ENCODE data around the gene IRF5. TPM values are rescaled to one million over a fixed set of nuclear protein-coding genes. Genes with fewer than 3 reads are reported as not detected.
"Not testable (repeated sequence)": the region's sequence is repeated elsewhere in the genome, so short reads cannot be mapped to it uniquely, and the experiment has no call there.

IRF5 gene
- total RNA-seq, 1 experiment from 2014 or later: 2.4 TPM

- DNase-seq: no peak
- H3K9me3 ChIP-seq: no peaks in the 10 kb centered on the region
- H3K27me3 ChIP-seq: no peaks in the 10 kb centered on the region
- H3K4me3 ChIP-seq: no peak overlapping the region
- H3K36me3 ChIP-seq: no peaks in the 10 kb centered on the region
Measured at GRCh38 chr7:128941946-128942526, 4.3 kb downstream of the IRF5 start.

GRCh38 chr7:128943251-128943650 is 5.5 kb downstream of the IRF5 start:
- H3K36me3 ChIP-seq, H3K4me3 ChIP-seq, H3K27me3 ChIP-seq, H3K9me3 ChIP-seq, DNase-seq: not testable (repeated sequence)

- Histone ChIP-seq H3K27me3 (no peaks in the 10 kb centered on the region), H3K4me3 (no peak overlapping the region)
Measured at GRCh38 chr7:128944487-128945236, 6.9 kb downstream of the IRF5 start.

GRCh38 chr7:128945668-128946366 is 8.1 kb downstream of the IRF5 start:
- Histone ChIP-seq H3K27me3 (no peaks in the 10 kb centered on the region), H3K36me3 (no peaks in the 10 kb centered on the region), H3K9me3 (no peaks in the 10 kb centered on the region), H3K4me3 (no peak overlapping the region)
- DNase-seq: no peak

More at GRCh38 chr7:128944487-128945236, 6.9 kb downstream of the IRF5 start:
- Histone ChIP-seq H3K36me3 (no peaks in the 10 kb centered on the region), H3K9me3 (no peaks in the 10 kb centered on the region)
- no peak for DNase-seq

GRCh38 chr7:128946936-128947830 is 9.5 kb downstream of the IRF5 start:
- no peaks in the 10 kb centered on the region for H3K27me3 ChIP-seq
- DNase-seq: no peak
- H3K9me3 ChIP-seq: no peaks in the 10 kb centered on the region
- H3K36me3 ChIP-seq: peaks cover under 1% of the 10 kb centered on the region; the same call in 1 of the 2 replicates
- no peak overlapping the region for H3K4me3 ChIP-seq

GRCh38 chr7:128947854-128948253 is 10.1 kb downstream of the IRF5 start:
- Histone ChIP-seq H3K27me3 (no peaks in the 10 kb centered on the region), H3K4me3 (no peak overlapping the region), H3K36me3 (peaks cover 2% of the 10 kb centered on the region; the same call in 1 of the 2 replicates), H3K9me3 (no peaks in the 10 kb centered on the region)
- peak; percentile 90 for DNase-seq

GRCh38 chr7:128948312-128948973 is 10.7 kb downstream of the IRF5 start:
- Histone ChIP-seq H3K4me3 (no peak overlapping the region), H3K9me3 (no peaks in the 10 kb centered on the region), H3K36me3 (peaks cover 2% of the 10 kb centered on the region; the same call in 1 of the 2 replicates), H3K27me3 (no peaks in the 10 kb centered on the region)
- DNase-seq: peak; percentile 90

GRCh38 chr7:128948976-128949760 is 11.4 kb downstream of the IRF5 start:
- Histone ChIP-seq H3K27me3 (no peaks in the 10 kb centered on the region), H3K4me3 (no peak overlapping the region), H3K9me3 (no peaks in the 10 kb centered on the region), H3K36me3 (peaks cover 6% of the 10 kb centered on the region; the same call in 1 of the 2 replicates)
- no peak for DNase-seq

- DNase-seq: no peak
- H3K27me3 ChIP-seq: no peaks in the 10 kb centered on the region
- no peaks in the 10 kb centered on the region for H3K9me3 ChIP-seq
- H3K36me3 ChIP-seq: peaks cover 9% of the 10 kb centered on the region
- no peak overlapping the region for H3K4me3 ChIP-seq
Measured at GRCh38 chr7:128951296-128951695, 13.6 kb downstream of the IRF5 start.

- Histone ChIP-seq H3K36me3 (peaks cover 13% of the 10 kb centered on the region), H3K9me3 (no peaks in the 10 kb centered on the region)
Measured at GRCh38 chr7:128954150-128954549, 16.4 kb downstream of the IRF5 start.

GRCh38 chr7:128954830-128955802 is 17.4 kb downstream of the IRF5 start:
- no peak overlapping the region for H3K4me3 ChIP-seq
- no peaks in the 10 kb centered on the region for H3K9me3 ChIP-seq
- no peaks in the 10 kb centered on the region for H3K27me3 ChIP-seq
- peaks cover 13% of the 10 kb centered on the region for H3K36me3 ChIP-seq
- DNase-seq: peak; percentile 65

More at GRCh38 chr7:128954150-128954549, 16.4 kb downstream of the IRF5 start:
- Histone ChIP-seq H3K4me3 (no peak overlapping the region), H3K27me3 (no peaks in the 10 kb centered on the region)
- DNase-seq: no peak

GRCh38 chr7:128955981-128956380 is 18.3 kb downstream of the IRF5 start:
- Histone ChIP-seq H3K4me3 (no peak overlapping the region), H3K9me3 (no peaks in the 10 kb centered on the region), H3K36me3 (peaks cover 13% of the 10 kb centered on the region), H3K27me3 (no peaks in the 10 kb centered on the region)
- no peak for DNase-seq

GRCh38 chr7:128959296-128959695 is 21.6 kb downstream of the IRF5 start:
- Histone ChIP-seq H3K27me3 (no peaks in the 10 kb centered on the region), H3K36me3 (peaks cover 7% of the 10 kb centered on the region; the same call in 1 of the 2 replicates)

GRCh38 chr7:128961030-128961659 is 23.4 kb downstream of the IRF5 start:
- H3K36me3 ChIP-seq: peaks cover 10% of the 10 kb centered on the region
- H3K9me3 ChIP-seq: no peaks in the 10 kb centered on the region
- DNase-seq: no peak
- no peak overlapping the region for H3K4me3 ChIP-seq
- no peaks in the 10 kb centered on the region for H3K27me3 ChIP-seq

More at GRCh38 chr7:128959296-128959695, 21.6 kb downstream of the IRF5 start:
- DNase-seq: no peak
- no peak overlapping the region for H3K4me3 ChIP-seq
- H3K9me3 ChIP-seq: no peaks in the 10 kb centered on the region
